HAP-1 (cell line): ENCODE data around the gene HMGB1.

Experiments
- DNase-seq, 2 experiments: peaks; one replicate each; pipeline ENCODE4 v3.0.0-alpha.2; 2016 to 2020; ENCODE audit warnings: low spot score in 2 of 2
- H3K27me3 ChIP-seq: fragments of 250-450 bp; sonication (Bioruptor Pico); 2 replicates; pipeline ENCODE4 v1.5.1; 2020; ENCODE audit warnings: low read depth, mild to moderate bottlenecking, moderate library complexity
- H3K36me3 ChIP-seq: fragments of 250-450 bp; sonication (Bioruptor Pico); replicated peaks from 2 replicates; pipeline ENCODE4 v1.5.1; 2020; ENCODE audit warnings: mild to moderate bottlenecking
- H3K4me1 ChIP-seq: fragments of 250-450 bp; sonication (Bioruptor Pico); 2 replicates; pipeline ENCODE4 v1.5.1; 2020; ENCODE audit warnings: mild to moderate bottlenecking
- H3K4me3 ChIP-seq: fragments of 250-450 bp; sonication (Bioruptor Pico); 2 replicates; pipeline ENCODE4 v1.5.1; 2020; ENCODE audit warnings: mild to moderate bottlenecking, moderate library complexity
- H3K9me3 ChIP-seq: fragments of 250-450 bp; sonication (Bioruptor Pico); 2 replicates; pipeline ENCODE4 v1.5.1; 2020; ENCODE audit warnings: mild to moderate bottlenecking, moderate library complexity
- in situ Hi-C: fragments of 300-500 bp; cut with MboI; formaldehyde crosslinking; loops from 3 replicates; pipeline ENCODE4 v1.14.3; 2020; ENCODE audit warnings: low sequenced_read_pairs, inconsistent platforms, mixed read lengths

Gene HMGB1

GRCh38 chr13:30412346-30412745 is 53.4 kb downstream of the HMGB1 start:
- Histone ChIP-seq H3K36me3 (no peaks in the 10 kb centered on the region), H3K4me3 (no peak overlapping the region), H3K27me3 (no peaks in the 10 kb centered on the region), H3K9me3 (peaks cover 3% of the 10 kb centered on the region; the same call in 1 of the 2 replicates), H3K4me1 (peaks cover 7% of the 10 kb centered on the region)
- DNase-seq: no peak
- in situ Hi-C loops: loop anchor here (10.0 kb wide), 1 partner anchor 558 kb away; the partner anchor contains the start of gene UBL3

DNA sequence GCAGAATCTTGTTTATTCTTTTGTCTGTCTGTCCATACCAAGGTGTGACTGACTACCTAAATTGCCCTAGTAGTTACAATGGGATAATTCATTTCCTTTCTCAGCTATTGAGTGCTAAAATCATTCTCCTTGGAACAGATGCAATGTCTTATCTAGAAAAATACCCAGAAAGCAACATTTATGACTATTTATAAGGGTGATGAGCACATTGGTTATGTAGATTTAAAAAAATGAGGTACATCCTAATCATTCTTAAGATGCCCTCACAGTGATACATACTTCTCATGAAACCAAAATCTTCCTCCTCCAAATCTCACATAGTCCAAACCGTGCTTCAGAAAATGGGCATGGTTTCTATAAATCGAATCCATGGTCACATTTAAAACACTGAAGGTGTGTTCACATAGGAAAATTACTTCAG is 55.0 kb downstream of the HMGB1 start:
- H3K36me3 ChIP-seq: no peaks in the 10 kb centered on the region
- in situ Hi-C loops: loop anchor here (10.0 kb wide), 1 partner anchor 556 kb away; the partner anchor contains the start of gene UBL3
- DNase-seq: no peak
- no peak overlapping the region for H3K4me3 ChIP-seq
- no peaks in the 10 kb centered on the region for H3K27me3 ChIP-seq
- peaks cover 3% of the 10 kb centered on the region; the same call in 1 of the 2 replicates for H3K9me3 ChIP-seq
- H3K4me1 ChIP-seq: peaks cover 7% of the 10 kb centered on the region

DNA sequence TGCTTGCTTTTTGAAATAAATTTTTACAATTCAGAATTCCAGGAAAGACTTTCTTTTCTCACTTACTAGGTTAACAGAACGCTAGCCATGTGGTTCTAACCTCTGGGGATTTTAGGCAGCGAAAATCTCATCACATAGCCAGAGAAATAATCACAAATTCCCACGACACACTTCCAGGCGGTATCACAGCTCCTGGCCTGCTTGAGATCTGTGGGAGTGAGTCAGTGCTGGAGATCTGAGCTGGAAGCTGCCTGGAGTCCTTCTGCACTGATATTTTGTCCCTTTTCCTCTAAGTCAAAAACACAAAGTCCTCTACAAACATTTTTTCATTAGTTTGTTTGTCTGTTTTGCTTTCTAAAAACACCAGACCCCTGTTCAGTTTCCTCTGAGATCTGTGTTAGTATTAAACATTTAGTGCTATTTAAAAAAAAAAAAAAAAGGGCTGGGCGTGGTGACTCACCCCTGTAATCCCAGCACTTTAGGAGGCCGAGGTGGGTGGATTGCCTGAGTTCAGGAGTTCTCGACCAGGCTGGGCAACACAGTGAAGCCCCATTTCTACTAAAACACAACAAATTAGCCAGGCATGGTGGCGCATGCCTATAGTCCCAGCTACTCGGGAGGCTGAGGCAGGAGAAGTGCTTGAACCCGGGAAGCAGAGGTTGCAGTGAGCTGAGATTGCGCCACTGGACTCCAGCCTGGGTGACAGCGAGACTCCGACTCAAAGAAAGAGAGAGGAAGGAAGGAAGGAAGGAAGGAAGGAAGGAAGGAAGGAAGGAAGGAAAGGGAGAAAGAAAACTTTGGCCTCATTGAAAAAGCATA is 55.6 kb downstream of the HMGB1 start:
- Histone ChIP-seq H3K9me3 (peaks cover 3% of the 10 kb centered on the region; the same call in 1 of the 2 replicates), H3K4me1 (peaks cover 7% of the 10 kb centered on the region), H3K4me3 (no peak overlapping the region), H3K36me3 (no peaks in the 10 kb centered on the region), H3K27me3 (no peaks in the 10 kb centered on the region)
- DNase-seq: no peak
- in situ Hi-C loops: loop anchor here (10.0 kb wide), 1 partner anchor 555 kb away; the partner anchor contains the start of gene UBL3

GRCh38 chr13:30408319-30409101 is 57.2 kb downstream of the HMGB1 start:
- Histone ChIP-seq H3K27me3 (no peaks in the 10 kb centered on the region), H3K4me1 (peaks cover 7% of the 10 kb centered on the region), H3K9me3 (peaks cover 3% of the 10 kb centered on the region; the same call in 1 of the 2 replicates), H3K4me3 (no peak overlapping the region), H3K36me3 (no peaks in the 10 kb centered on the region)
- peak; percentile 88 to 96 for DNase-seq
- in situ Hi-C loops: no loop called here

GRCh38 chr13:30406779-30407416 is 58.8 kb downstream of the HMGB1 start:
- H3K9me3 ChIP-seq: peaks cover 3% of the 10 kb centered on the region; the same call in 1 of the 2 replicates
- H3K27me3 ChIP-seq: no peaks in the 10 kb centered on the region
- H3K4me1 ChIP-seq: peaks cover 7% of the 10 kb centered on the region
- H3K36me3 ChIP-seq: no peaks in the 10 kb centered on the region
- no peak overlapping the region for H3K4me3 ChIP-seq
- no peak for DNase-seq
- in situ Hi-C loops: no loop called here
